Epithelial cell of esophagus (primary cell): Measurements from ENCODE around the gene NANOGP8.

Experiments
- DNase-seq: peaks from one replicate; pipeline ENCODE4 v3.0.0; 2010; ENCODE audit warnings: low read depth
- H3K4me3 ChIP-seq: 2 replicates; pipeline ENCODE4 v1.5.1; 2011; ENCODE audit warnings: mild to moderate bottlenecking, low read length, control low read depth
- CTCF ChIP-seq: IDR thresholded peaks from 2 replicates; pipeline ENCODE4 v1.5.1; 2011; ENCODE audit warnings: low read depth, mild to moderate bottlenecking, low read length, control low read depth, inconsistent platforms; ENCODE audit not compliant: insufficient read depth; ENCODE audit errors: missing control alignments

The NANOGP8 gene

GRCh38 chr15:35121611-35122359 is 36.7 kb upstream of the NANOGP8 start:
- no peak for TF ChIP-seq CTCF
- H3K4me3 ChIP-seq: no peak overlapping the region
- no peak for DNase-seq

- H3K4me3 ChIP-seq: no peak overlapping the region
- no peak for DNase-seq
- no peak for TF ChIP-seq CTCF
Measured at GRCh38 chr15:35120173-35120572, 35.1 kb upstream of the NANOGP8 start.

- TF ChIP-seq CTCF: no peak
- no peak for DNase-seq
- no peak overlapping the region for H3K4me3 ChIP-seq
Measured at GRCh38 chr15:35118960-35119359, 33.9 kb upstream of the NANOGP8 start.

GRCh38 chr15:35117543-35118265 is 32.6 kb upstream of the NANOGP8 start:
- DNase-seq: no peak
- TF ChIP-seq CTCF: no peak
- H3K4me3 ChIP-seq: no peak overlapping the region

- no peak for DNase-seq
- no peak overlapping the region for H3K4me3 ChIP-seq
- TF ChIP-seq CTCF: no peak
Measured at GRCh38 chr15:35115155-35115725, 30.1 kb upstream of the NANOGP8 start.

GRCh38 chr15:35112346-35112745 is 27.3 kb upstream of the NANOGP8 start:
- TF ChIP-seq CTCF: no peak
- no peak overlapping the region for H3K4me3 ChIP-seq
- no peak for DNase-seq
